RWPE1 (cell line): Measurements from ENCODE around the gene GPC3.

ENCODE experiments used
- CTCF ChIA-PET: fragments of 350-600 bp; sonication (Branson Sonifier 250); formaldehyde crosslinking; extraction: SDS; loops from one replicate; lab custom pipeline; 2021; lab: Yijun Ruan, JAX
- POLR2A ChIA-PET: fragments of 400-600 bp; formaldehyde crosslinking; extraction: SDS; loops from one replicate; lab custom pipeline; 2020; ENCODE audit warnings: antibody characterized with exemption; ENCODE audit not compliant: low non-redundant PET; lab: Yijun Ruan, JAX
- DNase-seq: peaks from one replicate; pipeline ENCODE4 v3.0.0; 2012; ENCODE audit warnings: low spot score
- H3K27ac ChIP-seq: fragments of 450-650 bp; 2 replicates; pipeline ENCODE4 v1.5.1; 2017
- TF ChIP-seq, protein P1 (sequence below): fragments of 450-650 bp; conservative IDR thresholded peaks from 2 replicates; pipeline ENCODE4 v1.5.1; 2017; ENCODE audit warnings: low read depth, mild to moderate bottlenecking

The GPC3 gene

GRCh38 chrX:134007716-134008115 is 22.3 kb upstream of the GPC3 start:
- ChIA-PET CTCF (no interaction called here), POLR2A (no interaction called here)
- H3K27ac ChIP-seq: no peak overlapping the region
- TF ChIP-seq, protein P1, sequence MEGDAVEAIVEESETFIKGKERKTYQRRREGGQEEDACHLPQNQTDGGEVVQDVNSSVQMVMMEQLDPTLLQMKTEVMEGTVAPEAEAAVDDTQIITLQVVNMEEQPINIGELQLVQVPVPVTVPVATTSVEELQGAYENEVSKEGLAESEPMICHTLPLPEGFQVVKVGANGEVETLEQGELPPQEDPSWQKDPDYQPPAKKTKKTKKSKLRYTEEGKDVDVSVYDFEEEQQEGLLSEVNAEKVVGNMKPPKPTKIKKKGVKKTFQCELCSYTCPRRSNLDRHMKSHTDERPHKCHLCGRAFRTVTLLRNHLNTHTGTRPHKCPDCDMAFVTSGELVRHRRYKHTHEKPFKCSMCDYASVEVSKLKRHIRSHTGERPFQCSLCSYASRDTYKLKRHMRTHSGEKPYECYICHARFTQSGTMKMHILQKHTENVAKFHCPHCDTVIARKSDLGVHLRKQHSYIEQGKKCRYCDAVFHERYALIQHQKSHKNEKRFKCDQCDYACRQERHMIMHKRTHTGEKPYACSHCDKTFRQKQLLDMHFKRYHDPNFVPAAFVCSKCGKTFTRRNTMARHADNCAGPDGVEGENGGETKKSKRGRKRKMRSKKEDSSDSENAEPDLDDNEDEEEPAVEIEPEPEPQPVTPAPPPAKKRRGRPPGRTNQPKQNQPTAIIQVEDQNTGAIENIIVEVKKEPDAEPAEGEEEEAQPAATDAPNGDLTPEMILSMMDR: no peak
- no peak for DNase-seq

GRCh38 chrX:134006484-134007161 is 21.2 kb upstream of the GPC3 start:
- CTCF ChIA-PET: no interaction called here
- POLR2A ChIA-PET: no interaction called here

GRCh38 chrX:134004084-134004483 is 18.7 kb upstream of the GPC3 start:
- DNase-seq: peak; percentile 29
- POLR2A ChIA-PET: no interaction called here
- TF ChIP-seq, protein P1: no peak
- no peak overlapping the region for H3K27ac ChIP-seq
- CTCF ChIA-PET: no interaction called here

More at GRCh38 chrX:134006484-134007161, 21.2 kb upstream of the GPC3 start:
- no peak for DNase-seq
- no peak overlapping the region for H3K27ac ChIP-seq
- TF ChIP-seq, protein P1: no peak

DNA sequence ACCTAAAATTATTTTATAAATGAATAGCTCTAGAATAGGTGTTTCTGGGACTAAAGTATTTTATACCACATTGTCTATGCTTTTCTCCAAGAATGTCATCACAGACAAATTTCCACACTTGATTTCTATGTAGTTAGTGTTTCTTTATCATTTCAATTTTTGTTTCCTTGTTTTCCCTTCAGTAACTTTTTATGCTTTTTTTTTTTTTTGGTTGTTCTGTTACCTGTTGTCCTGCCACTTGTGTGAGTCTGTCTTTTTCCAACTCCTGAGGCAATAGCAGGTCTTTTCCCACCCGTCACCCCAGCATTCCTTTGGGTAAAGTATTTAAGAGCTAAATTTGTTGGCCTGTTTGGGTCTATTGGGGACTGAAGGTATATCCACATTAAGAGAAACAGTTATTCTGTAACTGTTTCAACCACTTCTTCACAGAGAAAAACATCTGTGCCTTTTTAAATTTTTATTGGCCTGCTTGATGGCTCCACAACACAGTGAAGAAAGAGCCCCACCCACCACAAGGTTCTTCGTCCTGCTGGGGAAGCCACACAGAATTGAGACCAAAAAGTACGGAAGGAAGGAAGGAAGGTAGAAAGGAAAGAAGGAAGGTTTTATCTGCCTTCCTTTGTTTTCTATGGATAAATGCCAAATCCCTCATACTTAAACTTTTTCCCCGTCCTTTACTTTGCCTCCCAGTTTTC is 17.7 kb upstream of the GPC3 start:
- CTCF ChIA-PET: no interaction called here
- H3K27ac ChIP-seq: peak overlapping the region; percentile 37; the same call in 1 of the 2 replicates
- TF ChIP-seq, protein P1: no peak
- no peak for DNase-seq
- POLR2A ChIA-PET: no interaction called here

DNA sequence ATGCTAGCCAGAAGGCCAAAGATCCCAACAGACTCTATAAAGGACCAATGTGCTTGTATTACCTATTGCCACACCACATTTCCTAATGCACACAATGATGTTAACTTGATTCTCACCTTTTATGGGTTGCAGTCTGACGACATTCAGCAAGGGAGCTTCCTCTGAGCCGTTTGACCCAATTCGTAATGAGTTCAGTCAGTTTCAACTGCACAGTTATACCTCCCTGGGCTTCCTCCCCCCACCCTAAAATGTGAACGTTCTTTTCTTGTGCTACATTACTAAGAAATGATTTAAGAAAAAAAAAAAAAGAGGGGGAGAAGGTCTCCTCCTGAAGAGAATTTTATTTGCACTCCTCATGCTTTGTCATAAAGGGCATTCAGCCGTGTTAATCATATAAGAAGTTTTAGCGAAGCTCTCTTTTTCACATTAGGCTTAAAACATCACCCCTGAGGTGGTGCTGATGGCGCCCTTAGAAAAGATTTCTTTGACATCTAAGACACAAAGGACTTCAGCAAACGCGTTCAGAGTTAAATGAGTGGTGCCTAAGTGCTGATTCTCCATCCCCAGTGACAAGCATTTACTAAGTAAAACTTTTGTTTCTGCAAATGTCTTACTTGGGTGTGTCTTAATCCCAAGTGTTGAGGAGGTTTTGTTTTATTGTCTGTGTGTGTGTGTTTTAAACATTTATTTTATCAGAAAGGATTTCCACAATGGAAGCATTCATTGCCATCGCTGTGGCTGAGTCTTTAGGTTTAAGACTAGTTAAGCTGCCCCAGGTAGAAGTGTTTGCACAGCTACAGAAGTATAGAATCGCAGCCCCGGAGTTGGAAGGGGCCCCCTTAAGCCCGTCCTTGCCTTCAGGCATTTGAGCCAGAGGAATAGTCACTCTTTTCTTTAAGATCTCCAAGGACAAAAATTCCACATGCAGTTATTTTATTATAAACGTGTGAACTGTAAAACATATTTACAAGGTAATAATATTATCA is 15.2 kb upstream of the GPC3 start:
- no peak overlapping the region for H3K27ac ChIP-seq
- DNase-seq: no peak
- ChIA-PET POLR2A (no interaction called here), CTCF (no interaction called here)
- TF ChIP-seq, protein P1: no peak
